HG02970 (cell line): ENCODE data around the gene TAF11.
"Not testable (repeated sequence)": the region's sequence is repeated elsewhere in the genome, so short reads cannot be mapped to it uniquely, and the experiment has no call there.

Experiments used
- ATAC-seq: cut with Tn5 transposase; IDR thresholded peaks from one replicate; pipeline ENCODE4 v1.9.1; 2021; ENCODE audit warnings: mild to moderate bottlenecking, moderate library complexity, moderate number of reproducible peaks; ENCODE audit not compliant: unreplicated experiment, low FRiP score

TAF11 gene

DNA sequence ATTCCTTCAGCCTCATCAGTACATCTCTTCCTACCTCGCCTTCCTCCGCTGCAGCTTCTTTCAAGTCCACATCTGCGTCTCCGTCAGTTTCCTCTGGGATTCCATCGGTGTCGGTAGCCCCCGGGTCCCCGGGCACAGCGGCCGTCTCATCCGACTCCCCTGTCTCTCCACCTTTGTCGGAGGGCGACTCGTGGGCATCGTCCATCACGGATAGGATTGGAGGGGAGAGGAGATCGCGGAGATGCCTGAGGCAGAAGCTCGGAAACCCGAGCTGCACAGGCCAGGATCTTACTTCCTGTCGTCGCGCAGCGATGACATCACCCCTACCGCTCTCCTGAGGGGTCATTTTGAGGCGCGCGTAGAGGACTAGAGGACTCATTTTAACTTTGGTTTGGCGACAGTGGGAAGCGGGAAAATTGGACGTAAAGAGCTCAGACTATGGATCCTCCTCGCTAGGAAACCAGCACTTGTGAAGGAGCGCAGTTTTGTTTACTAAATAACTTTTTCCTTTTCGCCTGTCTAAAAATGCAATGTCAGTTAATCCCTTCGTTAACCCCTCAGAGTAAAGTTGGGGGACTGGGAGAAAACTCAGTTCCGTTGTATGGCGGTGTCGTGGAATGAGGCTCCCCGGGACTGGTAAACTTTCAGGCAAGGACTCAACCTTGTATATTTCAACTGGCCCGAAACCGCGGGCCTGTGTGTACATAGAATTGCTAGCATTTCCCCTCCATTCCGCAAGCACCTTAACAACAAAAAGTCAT lies at the start of gene TAF11:
TSS of gene TAF11 (minus strand) at position 290 of the 761 bp plus-strand sequence. CDS start at position 205, 85 bp downstream.
- peak; percentile 85 for ATAC-seq

DNA sequence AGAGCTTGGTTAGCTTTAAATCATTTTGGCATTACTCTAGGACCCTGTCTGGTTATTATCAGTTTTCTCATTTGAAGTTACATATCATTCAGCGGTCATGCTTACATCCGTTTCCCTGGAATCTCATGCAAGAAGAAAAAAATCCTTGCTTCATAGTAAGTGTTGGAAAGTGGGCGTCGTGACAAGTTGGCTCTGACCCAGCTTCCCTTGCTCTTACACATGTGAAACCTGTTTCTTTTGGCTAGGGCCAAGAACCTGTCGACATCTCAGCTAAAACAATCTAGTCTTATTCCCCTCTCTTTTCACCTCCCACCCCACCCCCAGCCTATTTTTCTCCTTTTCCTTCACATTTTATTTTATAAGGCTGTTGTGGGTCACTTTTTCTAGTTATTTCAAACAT lies 46.7 kb upstream of the TAF11 start:
- no peak for ATAC-seq

- ATAC-seq = not testable (repeated sequence)
Measured at GRCh38 chr6:34932202-34932601, 44.4 kb upstream of the TAF11 start.

DNA sequence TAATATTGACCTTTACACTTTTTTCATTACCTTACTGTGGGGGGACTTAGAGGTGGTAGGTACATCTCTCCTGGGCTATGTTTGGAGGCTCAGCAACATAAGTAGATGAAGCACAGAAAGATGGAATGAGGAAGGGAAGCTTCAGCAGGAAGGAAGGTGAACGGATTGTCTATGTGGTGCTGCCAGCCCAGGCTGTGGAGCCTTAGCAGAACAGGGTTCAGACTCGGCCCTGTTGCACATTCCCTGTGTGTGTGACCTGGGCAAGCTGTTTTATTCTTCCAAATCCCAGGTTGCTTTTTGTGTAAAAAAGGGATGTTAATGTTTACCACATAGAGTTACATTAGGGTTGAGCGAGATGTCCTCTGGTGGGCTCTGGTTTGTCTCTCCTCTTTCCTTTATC lies 42.4 kb upstream of the TAF11 start:
- ATAC-seq = no peak

- no peak for ATAC-seq
Measured at GRCh38 chr6:34929241-34929978, 41.6 kb upstream of the TAF11 start.

- ATAC-seq = no peak
Measured at GRCh38 chr6:34928695-34929094, 40.9 kb upstream of the TAF11 start.

DNA sequence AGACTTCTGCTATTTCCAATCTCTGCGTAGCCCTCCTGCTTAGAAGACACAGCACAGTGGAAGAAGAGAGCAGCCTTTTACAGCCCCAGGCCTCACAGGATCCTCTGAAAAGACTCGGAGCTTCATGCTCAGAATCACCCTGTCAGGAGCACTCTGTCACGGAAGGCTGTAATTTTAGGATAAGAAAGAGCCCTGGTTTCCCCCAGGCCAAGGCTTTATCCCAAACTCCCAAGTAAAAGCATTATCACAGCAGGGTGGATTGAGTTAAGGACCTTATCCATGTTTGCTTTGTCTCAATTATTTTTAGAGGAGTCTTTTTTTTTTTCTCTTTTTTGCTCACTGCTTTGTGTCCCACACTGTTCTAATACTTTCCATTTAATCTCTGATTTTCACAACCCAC lies 40.4 kb upstream of the TAF11 start:
- no peak for ATAC-seq

- ATAC-seq = no peak
Measured at GRCh38 chr6:34926655-34927054, 38.8 kb upstream of the TAF11 start.

DNA sequence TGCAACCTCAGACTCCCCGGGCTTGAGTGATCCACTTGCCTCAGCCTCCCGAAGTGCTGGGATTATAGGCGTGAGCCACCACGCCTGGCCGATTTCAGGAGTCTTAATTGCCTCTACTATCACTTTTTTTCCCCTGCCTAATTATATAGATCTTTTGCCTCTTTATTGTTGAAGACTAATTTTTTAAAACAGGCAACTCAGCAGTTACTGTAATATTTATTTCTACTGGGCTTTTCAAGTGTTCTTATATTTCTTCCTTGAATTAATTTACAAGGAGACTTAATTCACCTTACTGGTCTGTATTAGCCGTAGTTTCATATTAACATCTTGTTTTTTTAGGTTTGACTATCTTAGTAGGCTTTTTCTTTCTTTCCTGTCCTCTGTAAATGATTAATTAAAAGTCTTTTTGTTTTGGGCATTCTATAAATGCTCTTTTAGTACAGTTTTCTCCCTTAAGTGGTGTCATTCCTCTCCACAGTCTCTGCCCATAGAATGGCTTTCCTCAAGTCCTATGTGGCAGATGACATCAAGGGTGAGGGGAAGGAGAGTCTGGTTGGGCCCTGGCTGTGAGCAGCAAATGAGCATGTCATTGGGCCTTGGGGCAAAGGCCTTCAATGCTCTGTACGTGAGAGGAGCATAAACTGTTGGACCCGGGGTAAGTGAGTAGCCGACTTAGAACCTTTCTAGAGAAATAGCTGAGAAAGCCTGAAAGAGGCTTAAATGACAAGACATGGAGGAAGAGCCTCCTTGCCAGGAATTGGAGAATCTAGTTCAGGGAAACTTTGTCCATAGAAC lies 37.2 kb upstream of the TAF11 start:
- no peak for ATAC-seq

- ATAC-seq = no peak
Measured at GRCh38 chr6:34922177-34922663, 34.4 kb upstream of the TAF11 start.

DNA sequence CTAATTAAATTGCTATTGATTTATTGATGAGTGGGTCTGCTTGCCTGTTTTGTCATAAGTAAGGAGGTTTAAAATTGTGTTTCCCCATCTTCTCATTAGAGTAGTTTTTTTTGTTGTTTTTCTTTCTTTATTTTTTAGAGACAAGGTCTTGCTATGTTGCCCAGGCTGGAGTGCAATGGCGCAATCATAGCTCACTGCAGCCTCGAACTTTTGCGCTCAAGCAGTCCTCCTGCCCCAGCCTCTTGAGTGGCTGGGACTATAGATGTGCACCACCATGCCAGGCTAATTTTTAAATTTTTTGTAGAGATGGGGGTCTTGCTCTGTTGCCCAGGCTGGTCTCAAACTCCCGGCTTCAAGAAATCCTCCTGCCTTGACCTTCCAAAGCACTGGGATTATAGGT lies 32.3 kb upstream of the TAF11 start:
- ATAC-seq = no peak

- ATAC-seq = no peak
Measured at GRCh38 chr6:34919651-34920050, 31.8 kb upstream of the TAF11 start.

- no peak for ATAC-seq
Measured at GRCh38 chr6:34917626-34918285, 29.9 kb upstream of the TAF11 start.

GRCh38 chr6:34916348-34916967 lies 28.6 kb upstream of the TAF11 start:
- no peak for ATAC-seq

- ATAC-seq = no peak
Measured at GRCh38 chr6:34914358-34914757, 26.5 kb upstream of the TAF11 start.

- ATAC-seq = no peak
Measured at GRCh38 chr6:34912715-34913464, 25.0 kb upstream of the TAF11 start.

- ATAC-seq = no peak
Measured at GRCh38 chr6:34911822-34912221, 24.0 kb upstream of the TAF11 start.

DNA sequence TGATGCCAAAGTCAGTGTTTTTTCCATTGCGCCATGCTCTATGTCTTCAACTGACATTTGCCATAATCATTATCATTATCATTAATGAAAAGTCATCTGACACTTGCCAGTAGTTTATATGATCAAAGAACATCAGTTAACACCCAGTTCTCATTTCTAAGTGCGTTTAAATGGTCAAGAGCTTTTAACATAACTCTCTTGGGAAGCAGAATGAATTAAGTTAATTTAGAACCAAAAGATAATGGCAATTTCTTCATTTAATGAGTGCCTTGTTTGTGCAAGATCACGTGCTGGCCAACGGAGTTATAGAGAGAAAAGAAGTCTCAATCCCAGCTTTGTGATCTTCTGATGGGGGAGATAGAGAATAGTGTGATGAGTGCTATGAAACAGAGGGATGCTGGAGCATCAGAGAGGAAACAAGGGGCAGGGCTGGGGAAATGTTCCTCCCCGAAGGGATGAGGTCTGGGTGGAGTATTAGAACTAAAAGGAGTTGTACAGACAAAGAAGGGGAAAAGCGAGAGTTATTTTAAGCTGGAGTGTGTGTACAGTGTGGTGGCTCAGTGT lies 21.6 kb upstream of the TAF11 start:
- no peak for ATAC-seq

DNA sequence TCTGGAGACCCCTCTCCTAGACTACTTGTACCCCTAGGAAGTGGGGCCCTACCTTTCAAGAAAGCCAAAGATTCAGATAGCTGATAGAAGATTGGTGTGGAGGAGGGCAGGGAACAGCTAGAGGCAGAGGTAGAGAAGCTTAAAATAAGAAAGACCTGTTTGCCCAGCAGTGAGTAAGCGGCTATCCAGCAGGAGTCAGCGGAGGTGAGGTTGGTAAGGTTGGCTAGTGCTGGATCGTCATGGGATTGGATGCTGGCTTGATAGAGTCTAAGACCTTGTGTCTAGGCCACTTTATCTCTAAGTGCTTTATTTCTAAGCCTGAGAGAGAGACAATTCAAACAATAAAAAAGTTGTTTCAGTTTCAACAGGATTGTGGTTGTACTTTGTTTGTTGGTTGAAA lies 20.4 kb upstream of the TAF11 start:
- no peak for ATAC-seq
